HepG2 (cell line): ENCODE measurements around the gene MICAL3. TPM values are rescaled to one million over a fixed set of nuclear protein-coding genes. Genes with fewer than 3 reads are reported as not detected.
A peak's percentile ranks its signal among the peaks of the same experiment; 100 is the strongest.

Source experiments
- ATAC-seq: fragments of 200-7000 bp; cut with Tn5 transposase; 3 replicates; pipeline ENCODE4 v1.9.1; 2020; ENCODE audit warnings: mild to moderate bottlenecking, moderate library complexity
- BruUV-seq: library from RNA; stranded (reverse); fragments of 400-500 nt; replicated peaks from 2 replicates; lab custom pipeline; 2021; lab: Mats Ljungman, UMichigan
- CTCF ChIA-PET: fragments of 300-600 bp; formaldehyde crosslinking; extraction: SDS; loops from one replicate; lab custom pipeline; 2021; ENCODE audit warnings: low total read pairs, inconsistent platforms, low intra/inter-chr PET ratio; lab: Yijun Ruan, JAX
- POLR2A ChIA-PET: fragments of 350-600 bp; sonication (Branson Sonifier 250); formaldehyde crosslinking; loops from one replicate; lab custom pipeline; 2020; ENCODE audit warnings: antibody characterized with exemption, inconsistent platforms; lab: Yijun Ruan, JAX
- DNase-seq: peaks from one replicate; pipeline ENCODE4 v3.0.0-alpha.2; 2015; ENCODE audit warnings: low spot score
- FAIRE-seq: peaks from 3 replicates; lab custom pipeline; 2011; peaks lifted over from hg19 to GRCh38; lab: Jason Lieb, UNC
- H2AFZ ChIP-seq: one replicate; pipeline ENCODE4 v1.6.1; 2011; ENCODE audit warnings: low read length, inconsistent platforms
- H3K27ac ChIP-seq: fragments of 300-600 bp; 3 replicates; pipeline ENCODE4 v1.8.0; 2011; ENCODE audit warnings: mixed run types, mild to moderate bottlenecking, mixed read lengths, low read length, inconsistent platforms; ENCODE audit not compliant: insufficient read depth; ENCODE audit errors: extremely low read length
- H3K27me3 ChIP-seq, 2 experiments: fragments of 200-600 bp in 1 of 2; 2 replicates in 1 of 2; 3 replicates in 1 of 2; pipeline versions ENCODE4 v1.6.0 to v1.8.0; 2011; ENCODE audit warnings: low read length in 2 of 2, mild to moderate bottlenecking in 2 of 2, moderate library complexity in 2 of 2, inconsistent platforms in 1 of 2; ENCODE audit not compliant: insufficient read depth in 2 of 2, control insufficient read depth in 1 of 2
- H3K36me3 ChIP-seq, 2 experiments: fragments of 200-600 bp in 1 of 2; replicated peaks in 1 of 2; 2 replicates in 1 of 2; 3 replicates in 1 of 2; pipeline versions ENCODE4 v1.5.1 to v1.8.0; 2011; ENCODE audit warnings: low read length in 2 of 2, inconsistent platforms in 1 of 2; ENCODE audit not compliant: insufficient read depth in 2 of 2, control insufficient read depth in 1 of 2
- H3K4me1 ChIP-seq: 2 replicates; pipeline ENCODE4 v1.5.1; 2012; ENCODE audit warnings: low read length, inconsistent platforms; ENCODE audit not compliant: insufficient read depth
- H3K4me2 ChIP-seq: 2 replicates; pipeline ENCODE4 v1.6.0; 2011; ENCODE audit warnings: low read depth, low read length, inconsistent platforms
- H3K4me3 ChIP-seq, 3 experiments: fragments of 200-600 bp in 1 of 3; sonication (generic), shearing (Covaris generic) in 1 of 3; replicated peaks in 1 of 3; 2 replicates each; pipeline ENCODE4 v1.5.1; 2011 to 2016; ENCODE audit warnings: low read length in 3 of 3, inconsistent platforms in 2 of 3, low read depth in 2 of 3, mild to moderate bottlenecking in 2 of 3, control low read depth in 1 of 3, mixed read lengths in 1 of 3; ENCODE audit not compliant: insufficient read depth in 1 of 3
- H3K79me2 ChIP-seq: one replicate; pipeline ENCODE4 v1.6.1; 2011; ENCODE audit warnings: low read length, inconsistent platforms; ENCODE audit not compliant: insufficient read depth
- H3K9ac ChIP-seq: 2 replicates; pipeline ENCODE4 v1.6.0; 2011; ENCODE audit warnings: mild to moderate bottlenecking, low read depth, low read length, inconsistent platforms; ENCODE audit not compliant: insufficient read depth
- H3K9me3 ChIP-seq: 2 replicates; pipeline ENCODE4 v1.5.1; 2012; ENCODE audit warnings: mild to moderate bottlenecking, low read length
- H4K20me1 ChIP-seq: 2 replicates; pipeline ENCODE4 v1.6.0; 2011; ENCODE audit warnings: inconsistent platforms, mild to moderate bottlenecking, low read length, moderate library complexity; ENCODE audit not compliant: insufficient read depth
- FOXC1 ChIP-seq: sonication (generic); formaldehyde crosslinking; IDR thresholded peaks from 2 replicates; pipeline ENCODE4 v1.8.0; 2022; ENCODE audit warnings: mild to moderate bottlenecking, missing genetic modification reagents, borderline replicate concordance
- GFI1 ChIP-seq: sonication (generic); formaldehyde crosslinking; IDR thresholded peaks from 2 replicates; pipeline ENCODE4 v1.5.0; 2020; ENCODE audit warnings: missing genetic modification reagents, mild to moderate bottlenecking, borderline replicate concordance
- HNRNPLL ChIP-seq: fragments of 200-400 bp; formaldehyde crosslinking; IDR thresholded peaks from 2 replicates; pipeline ENCODE4 v1.6.1; 2017; ENCODE audit warnings: mild to moderate bottlenecking, low read depth, low read length; ENCODE audit not compliant: poor library complexity, severe bottlenecking
- HOXA7 ChIP-seq: sonication (generic); formaldehyde crosslinking; IDR thresholded peaks from 2 replicates; pipeline ENCODE4 v1.8.1; 2022; ENCODE audit warnings: mild to moderate bottlenecking, missing genetic modification reagents, moderate library complexity
- MAFK ChIP-seq, 2 experiments: IDR thresholded peaks in 1 of 2; conservative IDR thresholded peaks in 1 of 2; 2 replicates each; pipeline ENCODE4 v1.6.1; 2011; ENCODE audit warnings: improper control_type of control experiment in 2 of 2, low read length in 2 of 2
- PAWR ChIP-seq: sonication (generic); formaldehyde crosslinking; IDR thresholded peaks from 2 replicates; pipeline ENCODE4 v1.4.0; 2020; ENCODE audit warnings: missing genetic modification reagents, mild to moderate bottlenecking, borderline replicate concordance
- PLRG1 ChIP-seq: fragments of 450-650 bp; conservative IDR thresholded peaks from 2 replicates; pipeline ENCODE4 v1.6.1; 2016
- RARA ChIP-seq: IDR thresholded peaks from 2 replicates; pipeline ENCODE4 v1.6.1; 2016; ENCODE audit warnings: missing genetic modification reagents, missing compliant biosample characterization
- ZNF256 ChIP-seq: sonication (generic); formaldehyde crosslinking; conservative IDR thresholded peaks from 2 replicates; pipeline ENCODE4 v1.4.0; 2020; ENCODE audit warnings: missing genetic modification reagents
- WGBS: methylation state at CpG from one replicate; pipeline ENCODE4 v1.1.6; 2017; ENCODE audit warnings: low lambda C conversion rate; 5-methylcytosine and 5-hydroxymethylcytosine counted together
- in situ Hi-C: cut with HindIII; loops from 2 replicates; pipeline ENCODE4 v1.10.0; 2017; ENCODE audit warnings: low pct_unique_long_range_greater_than_20kb; ENCODE audit not compliant: extremely low pct_ligation_motif_present
- intact Hi-C: fragments of 100-400 bp; cut with micrococcal nuclease; formaldehyde crosslinking; loops from one replicate; pipeline ENCODE4 v1.10.0; 2022; ENCODE audit not compliant: unreplicated experiment
- polyA plus RNA-seq, 8 experiments: library from polyadenylated mRNA; depleted of rRNA in 3 of 8; stranded (reverse) in 7 of 8; unstranded in 1 of 8; fragments of >200 nt; fragmentation: Illumina TruSeq in 4 of 8; extraction: Trizol in 4 of 8; gene quantifications; 2 replicates each; pipeline versions ENCODE4 v1.2.1 to v1.2.3, GENCODE V29; 2011 to 2016; ENCODE audit warnings: low read depth in 4 of 8, missing spikeins in 1 of 8, mixed read lengths in 1 of 8; ENCODE audit not compliant: insufficient read depth in 1 of 8
- total RNA-seq, 5 experiments: library from RNA; depleted of rRNA; stranded (reverse); fragments of >200 nt; fragmentation: Illumina TruSeq; extraction: Trizol; gene quantifications; 2 replicates each; pipeline ENCODE4 v1.2.3, GENCODE V29; 2016; ENCODE audit warnings: low read depth in 1 of 5

The MICAL3 gene
- total and polyA plus RNA-seq, 2 of the 13 experiments (the other 11 are each of a cell fraction or from before 2014, with no cell fraction given): 5.3 to 12.5 TPM

- Histone ChIP-seq H3K4me1 (peaks cover 30% of the 10 kb centered on the region), H3K9me3 (no peaks in the 10 kb centered on the region), H3K27me3 (no peaks in the 10 kb centered on the region), H3K4me2 (no peak overlapping the region), H3K4me3 (no peak overlapping the region), H3K36me3 (peaks cover 0 to 3% of the 10 kb centered on the region in 2 experiments; a peak in 1 of 5 replicates), H2AFZ (no peak overlapping the region), H4K20me1 (no peaks in the 10 kb centered on the region), H3K9ac (no peak overlapping the region), H3K27ac (no peak overlapping the region), H3K79me2 (peaks cover 64% of the 10 kb centered on the region)
- DNase-seq (no peak), FAIRE-seq (no peak), ATAC-seq (peak; percentile 53)
- ChIA-PET POLR2A (no interaction called here), CTCF (no interaction called here)
- WGBS: 90% methylated on average over 6 of the region's 6 CpGs
- intact Hi-C loops: no loop called here
- BruUV-seq: no TSS peak
- in situ Hi-C loops: no loop called here
- TF ChIP-seq ZNF256 (CRISPR knock-in tag) (no peak), FOXC1 (CRISPR knock-in tag) (no peak), PAWR (CRISPR knock-in tag) (no peak), PLRG1 (no peak), RARA (CRISPR knock-in tag) (no peak), HNRNPLL (no peak), GFI1 (CRISPR knock-in tag) (no peak)
These were observed 60.2 kb downstream of the MICAL3 start for GRCh38 chr22:17964156-17964555.

DNA sequence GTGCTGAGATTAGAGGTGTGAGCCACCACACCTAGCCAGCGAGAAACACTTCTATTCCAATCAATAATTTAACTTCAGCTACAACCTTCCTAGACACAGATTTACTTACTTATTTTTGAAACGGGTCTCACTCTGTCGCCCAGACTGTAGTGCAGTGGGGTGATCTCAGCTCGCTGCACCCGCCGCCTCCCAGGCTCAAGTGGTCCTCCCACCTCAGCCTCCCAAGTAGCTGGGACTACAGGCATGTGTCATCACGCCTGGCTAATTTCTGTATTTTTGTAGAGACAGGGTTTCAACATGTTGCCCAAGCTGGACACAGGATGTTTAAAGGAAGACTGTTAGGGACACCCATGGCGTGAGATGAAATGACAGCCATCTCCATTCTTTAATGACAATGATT lies 61.3 kb downstream of the MICAL3 start:
- POLR2A ChIA-PET: no interaction called here
- Histone ChIP-seq H3K4me3 (no peak overlapping the region), H2AFZ (no peak overlapping the region), H3K36me3 (peaks cover 0 to 3% of the 10 kb centered on the region in 2 experiments; a peak in 1 of 5 replicates), H3K27me3 (no peaks in the 10 kb centered on the region), H3K4me1 (peaks cover 30% of the 10 kb centered on the region), H3K9me3 (no peaks in the 10 kb centered on the region), H4K20me1 (no peaks in the 10 kb centered on the region), H3K79me2 (peaks cover 58% of the 10 kb centered on the region), H3K4me2 (no peak overlapping the region), H3K27ac (no peak overlapping the region), H3K9ac (no peak overlapping the region)
- FAIRE-seq (no peak), ATAC-seq (no peak), DNase-seq (no peak)
- WGBS: 97% methylated on average over 8 of the region's 8 CpGs
- in situ Hi-C loops (no loop called here), intact Hi-C loops (no loop called here)
- TF ChIP-seq HOXA7 (CRISPR knock-in tag) (no peak), MAFK (conservative IDR thresholded peaks at IDR 0.05 in 1 of 2, IDR thresholded peaks at IDR 0.05 in 1 of 2; ENCODE audit: low read length in 2 of 2) (no peak)
- CTCF ChIA-PET: no interaction called here
- no TSS peak for BruUV-seq
